Measurements from ENCODE around the gene CCDC198. TPM values are rescaled to one million over a fixed set of nuclear protein-coding genes. Genes with fewer than 3 reads are reported as not detected.

The CCDC198 gene
- total RNA-seq, 1 experiment from 2014 or later = not detected

DNA sequence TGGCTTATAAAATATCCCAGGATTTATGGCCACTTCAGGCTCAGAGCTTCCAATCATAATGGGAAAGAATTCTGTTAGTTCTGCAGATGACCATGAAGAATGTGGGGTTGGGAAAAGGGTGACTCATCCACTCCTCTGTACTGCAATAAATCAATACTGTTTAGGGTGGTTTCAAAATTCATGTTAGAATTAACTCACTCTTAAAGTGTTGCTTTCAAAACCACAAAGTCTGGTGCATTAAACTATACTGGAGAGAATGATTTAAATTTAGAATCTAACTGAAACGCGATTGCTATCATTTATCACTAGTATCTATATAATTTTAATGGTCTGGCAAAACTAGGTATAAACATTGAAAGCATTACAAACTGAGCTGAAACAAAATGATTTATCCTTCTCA is 798 bp downstream of the CCDC198 start:
- Mint-ChIP-seq H3K27me3 (ENCODE audit: insufficient read depth, unreplicated experiment) (peaks cover 15% of the 10 kb centered on the region), H3K4me3 (ENCODE audit: unreplicated experiment) (no peak overlapping the region), H3K9me3 (ENCODE audit: unreplicated experiment) (no peaks in the 10 kb centered on the region), H3K27ac (ENCODE audit: low read depth, unreplicated experiment) (no peak overlapping the region), H3K36me3 (ENCODE audit: insufficient read depth, unreplicated experiment) (no peaks in the 10 kb centered on the region), H3K4me1 (ENCODE audit: insufficient read depth, unreplicated experiment) (peaks cover 19% of the 10 kb centered on the region)
- BruUV-seq (replicated peaks) = no TSS peak
- POLR2A ChIA-PET = interaction anchor here (0.6 to 1.0 kb wide), 5 partner anchors 23 to 1661 kb away, joined by 3 read pairs; no protein-coding TSS in a partner anchor
- no peak for TF ChIP-seq CTCF (IDR thresholded peaks at IDR 0.05; ENCODE audit: unreplicated experiment)
- peak; percentile 78 for DNase-seq (ENCODE audit: unreplicated experiment)
- CTCF ChIA-PET = interaction anchor here (0.7 to 1.2 kb wide), 3 partner anchors 8 to 579 kb away, joined by 3 read pairs; no protein-coding TSS in a partner anchor
- intact Hi-C loops (cut with micrococcal nuclease) = no loop called here

DNA sequence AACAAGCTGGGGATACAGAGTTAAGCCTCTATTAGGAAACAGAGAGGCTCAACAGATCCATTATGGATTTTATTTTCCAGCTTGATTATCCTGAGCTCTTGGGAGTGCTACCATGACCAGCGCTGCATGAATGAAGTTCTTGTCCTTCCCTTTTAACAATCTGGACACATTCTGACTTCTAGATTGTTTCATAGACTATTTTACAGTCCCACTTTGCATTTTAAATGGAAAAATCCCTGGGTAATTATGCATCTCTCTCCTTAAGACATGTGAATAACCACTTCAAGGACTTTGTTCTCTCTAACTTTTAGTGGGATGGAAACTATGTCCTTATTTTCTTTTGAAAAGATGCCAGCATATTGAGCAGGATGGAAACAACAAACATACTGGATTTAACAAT is 2.0 kb downstream of the CCDC198 start:
- no TSS peak for BruUV-seq (replicated peaks)

DNA sequence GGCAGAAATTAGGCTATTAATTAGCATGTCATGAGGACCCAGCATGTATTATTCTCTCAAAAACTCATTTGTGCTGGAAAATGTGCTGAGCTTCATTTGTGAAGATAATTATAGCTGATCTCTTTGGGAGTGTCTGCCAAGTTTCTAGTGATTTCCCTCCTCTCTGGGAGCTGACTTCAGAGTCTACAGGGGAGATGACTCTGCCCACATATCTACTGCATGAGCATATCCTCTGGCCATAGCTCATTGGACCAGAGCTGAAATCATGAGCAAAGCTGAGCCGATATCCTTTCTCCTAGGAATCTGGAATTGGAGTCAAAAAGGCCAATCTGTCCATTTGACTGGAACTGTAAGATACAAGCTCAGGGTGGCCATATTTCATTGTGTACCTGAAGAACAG is 5.9 kb downstream of the CCDC198 start:
- Mint-ChIP-seq H3K27me3 (ENCODE audit: insufficient read depth, unreplicated experiment) (no peaks in the 10 kb centered on the region), H3K4me1 (ENCODE audit: insufficient read depth, unreplicated experiment) (peaks cover 6% of the 10 kb centered on the region), H3K4me3 (ENCODE audit: unreplicated experiment) (no peak overlapping the region), H3K27ac (ENCODE audit: low read depth, unreplicated experiment) (no peak overlapping the region), H3K36me3 (ENCODE audit: insufficient read depth, unreplicated experiment) (no peaks in the 10 kb centered on the region), H3K9me3 (ENCODE audit: unreplicated experiment) (no peaks in the 10 kb centered on the region)
- CTCF ChIA-PET = interaction anchor here (0.5 to 1.9 kb wide), 27 partner anchors 9 to 589 kb away, joined by 3 to 13 read pairs (median 4); no protein-coding TSS in a partner anchor
- intact Hi-C loops (cut with micrococcal nuclease) = loop anchor here (1.0 to 2.0 kb wide), 3 partner anchors 205 to 585 kb away; no protein-coding TSS in a partner anchor
- POLR2A ChIA-PET = interaction anchor here (0.8 to 1.1 kb wide), 2 partner anchors 245 to 383 kb away, joined by 3 read pairs; no protein-coding TSS in a partner anchor
- DNase-seq (ENCODE audit: unreplicated experiment) = no peak
- BruUV-seq (replicated peaks) = no TSS peak
- no peak for TF ChIP-seq CTCF (IDR thresholded peaks at IDR 0.05; ENCODE audit: unreplicated experiment)

More for the DNA sequence above, 2.0 kb downstream of the CCDC198 start:
- no peak for TF ChIP-seq CTCF (IDR thresholded peaks at IDR 0.05; ENCODE audit: unreplicated experiment)
- intact Hi-C loops (cut with micrococcal nuclease) = no loop called here
- Mint-ChIP-seq H3K4me1 (ENCODE audit: insufficient read depth, unreplicated experiment) (peaks cover 19% of the 10 kb centered on the region), H3K27me3 (ENCODE audit: insufficient read depth, unreplicated experiment) (peaks cover 3% of the 10 kb centered on the region), H3K4me3 (ENCODE audit: unreplicated experiment) (no peak overlapping the region), H3K36me3 (ENCODE audit: insufficient read depth, unreplicated experiment) (no peaks in the 10 kb centered on the region), H3K27ac (ENCODE audit: low read depth, unreplicated experiment) (no peak overlapping the region), H3K9me3 (ENCODE audit: unreplicated experiment) (no peaks in the 10 kb centered on the region)
- CTCF ChIA-PET = interaction anchor here (0.9 to 1.4 kb wide), 2 partner anchors 9 to 580 kb away, joined by 3 to 5 read pairs; no protein-coding TSS in a partner anchor
- POLR2A ChIA-PET = no interaction called here
- no peak for DNase-seq (ENCODE audit: unreplicated experiment)

- H3K36me3 Mint-ChIP-seq (ENCODE audit: insufficient read depth, unreplicated experiment) = no peaks in the 10 kb centered on the region
- no peaks in the 10 kb centered on the region for H3K9me3 Mint-ChIP-seq (ENCODE audit: unreplicated experiment)
- POLR2A ChIA-PET = no interaction called here
- CTCF ChIA-PET = interaction anchor here (0.6 to 2.7 kb wide), 14 partner anchors 12 to 587 kb away, joined by 3 to 15 read pairs (median 6); no protein-coding TSS in a partner anchor
- no TSS peak for BruUV-seq (replicated peaks)
- no peak overlapping the region for H3K4me3 Mint-ChIP-seq (ENCODE audit: unreplicated experiment)
- intact Hi-C loops (cut with micrococcal nuclease) = loop anchor here (1.0 to 2.0 kb wide), 3 partner anchors 206 to 585 kb away; no protein-coding TSS in a partner anchor
- TF ChIP-seq CTCF (IDR thresholded peaks at IDR 0.05; ENCODE audit: unreplicated experiment) = peak; percentile 62
- H3K4me1 Mint-ChIP-seq (ENCODE audit: insufficient read depth, unreplicated experiment) = no peaks in the 10 kb centered on the region
- no peaks in the 10 kb centered on the region for H3K27me3 Mint-ChIP-seq (ENCODE audit: insufficient read depth, unreplicated experiment)
- H3K27ac Mint-ChIP-seq (ENCODE audit: low read depth, unreplicated experiment) = no peak overlapping the region
- peak; percentile 64 for DNase-seq (ENCODE audit: unreplicated experiment)
Measured at GRCh38 chr14:57486767-57487379, 6.8 kb downstream of the CCDC198 start.
